GM12874 (cell line): ENCODE measurements around the gene TSPAN1.

ENCODE experiments used
- CTCF ChIP-seq: IDR thresholded peaks from 2 replicates; pipeline ENCODE4 v1.5.1; 2011; ENCODE audit warnings: low read depth, mild to moderate bottlenecking, control low read depth, low read length, moderate library complexity; ENCODE audit not compliant: insufficient read depth

TSPAN1 gene

GRCh38 chr1:46211051-46211450, 36.2 kb downstream of the TSPAN1 start:
- no peak for TF ChIP-seq CTCF

- TF ChIP-seq CTCF = no peak
Observed at GRCh38 chr1:46215504-46215903, 40.6 kb downstream of the TSPAN1 start.

- no peak for TF ChIP-seq CTCF
Observed at GRCh38 chr1:46218443-46218842, 43.6 kb downstream of the TSPAN1 start.

- no peak for TF ChIP-seq CTCF
Observed at GRCh38 chr1:46219551-46220520, 44.9 kb downstream of the TSPAN1 start.

GRCh38 chr1:46220808-46221207, 45.9 kb downstream of the TSPAN1 start:
- no peak for TF ChIP-seq CTCF

GRCh38 chr1:46221749-46222148, 46.9 kb downstream of the TSPAN1 start:
- no peak for TF ChIP-seq CTCF

GRCh38 chr1:46223472-46223943, 48.6 kb downstream of the TSPAN1 start:
- TF ChIP-seq CTCF = peak; percentile 89
